ENCODE results near the gene AADACL4.

The AADACL4 gene

GRCh38 chr1:12677565-12677964, 33.7 kb downstream of the AADACL4 start:
- no peak for DNase-seq (ENCODE audit: low read depth in 1 of 2, low spot score in 1 of 2)
- Histone ChIP-seq H3K4me3 (replicated peaks; ENCODE audit: insufficient read depth, low read length) (no peak overlapping the region), H3K27ac (replicated peaks) (no peak overlapping the region), H3K27me3 (ENCODE audit: insufficient read depth, poor library complexity, severe bottlenecking) (peaks cover 3% of the 10 kb centered on the region)
- TF ChIP-seq REST (IDR thresholded peaks at IDR 0.05; ENCODE audit: insufficient replicate concordance, low read depth) (no peak), CTCF (IDR thresholded peaks at IDR 0.05; ENCODE audit: insufficient read depth, low read length) (no peak), POLR2AphosphoS5 (IDR thresholded peaks at IDR 0.05; ENCODE audit: low read depth) (no peak), GABPA (IDR thresholded peaks at IDR 0.05; ENCODE audit: low read depth) (no peak), SPI1 (IDR thresholded peaks at IDR 0.05; ENCODE audit: borderline replicate concordance, low read depth) (no peak)

GRCh38 chr1:12678350-12678749, 34.5 kb downstream of the AADACL4 start:
- H3K27ac ChIP-seq (replicated peaks): no peak overlapping the region
- DNase-seq (ENCODE audit: low read depth in 1 of 2, low spot score in 1 of 2): no peak
- TF ChIP-seq CTCF (IDR thresholded peaks at IDR 0.05; ENCODE audit: insufficient read depth, low read length) (no peak), SPI1 (IDR thresholded peaks at IDR 0.05; ENCODE audit: borderline replicate concordance, low read depth) (no peak), REST (IDR thresholded peaks at IDR 0.05; ENCODE audit: insufficient replicate concordance, low read depth) (no peak), POLR2AphosphoS5 (IDR thresholded peaks at IDR 0.05; ENCODE audit: low read depth) (no peak), GABPA (IDR thresholded peaks at IDR 0.05; ENCODE audit: low read depth) (no peak)
- H3K27me3 ChIP-seq (ENCODE audit: insufficient read depth, poor library complexity, severe bottlenecking): peaks cover 3% of the 10 kb centered on the region
- H3K4me3 ChIP-seq (replicated peaks; ENCODE audit: insufficient read depth, low read length): no peak overlapping the region

GRCh38 chr1:12678820-12679219, 34.9 kb downstream of the AADACL4 start:
- no peak for DNase-seq (ENCODE audit: low read depth in 1 of 2, low spot score in 1 of 2)
- Histone ChIP-seq H3K4me3 (replicated peaks; ENCODE audit: insufficient read depth, low read length) (no peak overlapping the region), H3K27ac (replicated peaks) (no peak overlapping the region), H3K27me3 (ENCODE audit: insufficient read depth, poor library complexity, severe bottlenecking) (peaks cover 3% of the 10 kb centered on the region)
- TF ChIP-seq REST (IDR thresholded peaks at IDR 0.05; ENCODE audit: insufficient replicate concordance, low read depth): no peak
- no peak for TF ChIP-seq GABPA (IDR thresholded peaks at IDR 0.05; ENCODE audit: low read depth)
- no peak for TF ChIP-seq POLR2AphosphoS5 (IDR thresholded peaks at IDR 0.05; ENCODE audit: low read depth)
- TF ChIP-seq CTCF (IDR thresholded peaks at IDR 0.05; ENCODE audit: insufficient read depth, low read length): no peak
- TF ChIP-seq SPI1 (IDR thresholded peaks at IDR 0.05; ENCODE audit: borderline replicate concordance, low read depth): no peak
